SKM-1 (cell line): ENCODE measurements around the gene EP400.

Source experiments
- DNase-seq: peaks from one replicate; lab custom pipeline; 2025; ENCODE audit not compliant: unreplicated experiment; lab: John Stamatoyannopoulos, UW

EP400 gene

DNA sequence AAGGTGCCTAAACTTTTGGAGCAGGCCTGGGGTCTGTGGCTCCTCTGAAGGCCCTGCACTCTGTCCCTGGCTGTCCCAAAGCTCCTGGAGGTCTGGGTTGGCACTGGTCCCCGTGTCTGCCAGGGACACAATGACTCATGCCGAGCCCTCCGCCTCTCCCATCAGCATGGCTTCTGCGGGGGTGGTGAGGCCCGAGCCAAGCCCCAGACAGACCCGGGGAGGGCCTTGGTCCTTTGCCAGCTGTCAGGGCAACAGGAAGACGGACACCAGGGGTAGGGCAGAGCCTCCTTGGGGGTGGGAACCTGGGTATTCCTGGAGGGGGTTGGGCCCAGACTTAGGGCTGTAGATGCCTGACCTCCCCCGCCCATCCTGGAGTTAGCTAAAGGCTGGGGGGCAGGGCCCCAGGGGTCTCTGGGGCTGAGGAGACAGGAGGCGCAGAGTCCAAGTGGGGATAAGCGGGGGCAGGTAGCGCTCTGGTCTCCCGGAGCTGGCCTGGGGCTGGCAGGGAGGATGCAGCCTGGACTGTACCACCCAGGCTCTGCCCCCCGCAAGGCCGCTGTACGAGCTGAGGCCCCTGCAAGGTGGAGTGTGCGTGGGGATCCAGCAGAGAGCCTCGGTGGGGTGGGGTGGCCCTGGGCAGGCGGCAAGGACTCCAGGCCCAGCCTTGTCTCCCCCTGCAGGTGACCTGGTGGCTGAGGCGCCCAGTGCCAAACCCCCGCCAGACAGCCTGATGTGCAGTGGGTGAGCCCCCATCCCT lies 37.0 kb upstream of the EP400 start:
- no peak for DNase-seq

DNA sequence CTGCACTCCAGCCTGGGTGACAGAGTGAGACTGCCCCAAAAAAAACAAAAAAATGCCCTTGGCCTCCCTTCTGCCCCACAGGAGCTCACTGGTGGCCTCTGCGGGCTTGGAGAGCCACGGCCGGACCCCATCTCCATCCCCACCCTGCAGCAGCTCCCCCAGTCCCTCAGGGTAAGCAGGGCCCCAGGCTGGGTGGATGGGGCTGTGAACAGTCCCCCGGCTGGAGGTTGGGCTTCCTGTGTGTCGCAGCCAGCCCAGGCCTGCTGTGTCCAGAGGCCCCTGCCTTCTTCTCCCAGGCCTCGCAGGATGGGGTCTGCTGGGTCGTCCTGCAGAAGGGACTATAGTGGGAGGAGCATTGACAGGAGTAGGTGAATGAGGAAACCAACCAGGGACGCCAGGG lies 36.1 kb upstream of the EP400 start:
- DNase-seq, result no peak

DNA sequence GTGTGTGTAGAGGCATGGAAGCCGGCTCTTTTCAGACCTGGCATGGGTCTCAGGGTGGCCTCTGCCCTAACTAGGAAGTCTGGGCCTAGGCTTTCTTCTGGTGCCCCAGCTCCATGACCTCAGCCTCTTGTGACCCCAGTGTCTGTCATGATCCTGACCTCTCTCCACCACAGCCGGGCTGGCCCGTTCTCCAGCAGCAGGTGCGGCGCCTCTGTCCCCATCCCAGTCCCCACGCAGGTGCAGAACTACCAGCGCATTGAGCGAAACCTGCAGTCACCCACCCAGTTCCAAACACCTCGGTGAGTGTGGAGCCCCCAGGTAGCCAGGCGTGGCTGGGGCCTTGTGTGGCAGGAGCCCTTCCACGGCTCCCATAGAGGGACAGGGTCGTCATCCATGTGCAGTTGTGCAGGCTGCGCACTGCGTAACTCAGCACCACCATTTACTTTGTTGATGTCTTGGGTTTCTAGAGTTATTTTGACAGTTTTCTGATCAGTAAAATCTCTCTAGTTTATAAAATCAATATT lies 35.5 kb upstream of the EP400 start:
- DNase-seq, result no peak

DNA sequence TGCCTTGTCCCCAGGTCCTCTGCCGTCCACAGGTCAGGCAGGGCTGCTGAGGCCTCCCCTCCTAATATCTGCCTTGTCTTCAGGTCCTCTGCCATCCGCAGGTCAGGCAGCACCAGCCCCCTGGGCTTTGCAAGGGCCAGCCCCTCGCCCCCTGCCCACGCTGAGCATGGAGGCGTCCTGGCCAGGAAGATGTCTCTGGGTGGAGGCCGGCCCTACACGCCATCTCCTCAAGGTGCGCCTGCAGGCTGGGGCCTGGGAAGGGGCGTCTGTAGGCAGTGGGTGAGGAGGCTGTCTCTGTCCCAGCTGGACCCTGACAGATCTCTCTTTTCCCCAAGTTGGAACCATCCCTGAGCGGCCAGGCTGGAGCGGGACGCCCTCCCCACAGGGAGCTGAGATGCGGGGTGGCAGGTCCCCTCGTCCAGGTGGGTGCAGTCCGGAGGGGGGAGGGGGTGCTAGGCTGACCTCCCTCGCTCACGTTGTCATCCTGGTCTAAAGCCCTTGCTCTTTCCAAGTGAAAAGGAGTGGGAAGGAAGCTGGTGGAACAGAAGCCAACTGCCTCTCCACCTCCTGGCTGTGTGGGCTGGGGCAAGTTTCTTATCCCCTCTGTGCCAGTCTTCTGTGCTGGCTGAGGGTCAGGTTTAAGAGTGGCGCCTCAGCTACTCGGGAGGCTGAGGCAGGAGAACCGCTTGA lies 34.6 kb upstream of the EP400 start:
- no peak for DNase-seq

DNA sequence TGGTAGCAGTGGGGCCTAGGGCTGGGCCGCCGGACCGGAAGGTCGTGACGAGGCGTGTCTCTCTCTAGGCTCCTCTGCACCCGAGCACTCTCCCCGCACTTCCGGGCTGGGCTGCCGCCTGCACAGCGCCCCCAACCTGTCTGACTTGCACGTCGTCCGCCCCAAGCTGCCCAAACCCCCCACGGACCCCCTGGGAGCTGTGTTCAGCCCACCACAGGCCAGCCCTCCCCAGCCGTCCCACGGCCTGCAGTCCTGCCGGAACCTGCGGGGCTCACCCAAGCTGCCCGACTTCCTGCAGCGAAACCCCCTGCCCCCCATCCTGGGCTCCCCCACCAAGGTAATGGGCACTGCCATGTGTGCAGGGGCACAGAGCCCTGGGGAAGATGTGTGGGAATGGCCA lies 33.9 kb upstream of the EP400 start:
- no peak for DNase-seq

DNA sequence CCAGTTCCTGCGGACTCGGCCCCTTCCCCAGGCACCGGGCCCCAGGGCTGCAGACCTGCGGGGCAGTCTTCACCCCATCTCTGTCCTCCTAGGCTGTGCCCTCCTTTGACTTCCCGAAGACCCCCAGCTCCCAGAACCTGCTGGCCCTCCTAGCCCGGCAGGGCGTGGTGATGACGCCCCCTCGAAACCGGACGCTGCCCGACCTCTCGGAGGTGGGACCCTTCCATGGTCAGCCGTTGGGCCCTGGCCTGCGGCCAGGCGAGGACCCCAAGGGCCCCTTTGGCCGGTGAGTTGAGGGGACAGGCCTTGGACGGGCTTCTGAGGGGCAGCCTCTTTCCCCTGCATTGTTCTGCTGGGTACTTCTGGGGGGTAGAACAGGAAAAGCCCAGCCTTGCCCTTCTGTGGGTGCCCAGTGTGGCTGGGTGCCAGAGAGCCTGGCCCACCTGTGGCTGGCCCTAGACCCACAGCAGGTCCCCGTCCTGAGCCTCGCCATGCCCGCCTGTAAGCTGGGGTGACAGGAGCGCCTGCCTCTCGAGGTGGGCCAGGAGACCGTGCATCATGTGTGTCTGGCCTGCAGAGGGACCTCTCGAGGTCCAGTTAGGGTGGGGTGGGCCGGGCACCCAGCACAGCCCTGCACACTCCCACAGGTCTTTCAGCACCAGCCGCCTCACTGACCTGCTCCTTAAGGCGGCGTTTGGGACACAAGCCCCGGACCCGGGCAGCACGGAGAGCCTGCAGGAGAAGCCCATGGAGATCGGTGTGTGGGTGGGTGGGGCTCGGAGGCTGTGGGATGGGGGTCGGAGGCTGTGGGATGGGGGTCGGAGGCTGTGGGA lies 33.2 kb upstream of the EP400 start:
- DNase-seq, result no peak

DNA sequence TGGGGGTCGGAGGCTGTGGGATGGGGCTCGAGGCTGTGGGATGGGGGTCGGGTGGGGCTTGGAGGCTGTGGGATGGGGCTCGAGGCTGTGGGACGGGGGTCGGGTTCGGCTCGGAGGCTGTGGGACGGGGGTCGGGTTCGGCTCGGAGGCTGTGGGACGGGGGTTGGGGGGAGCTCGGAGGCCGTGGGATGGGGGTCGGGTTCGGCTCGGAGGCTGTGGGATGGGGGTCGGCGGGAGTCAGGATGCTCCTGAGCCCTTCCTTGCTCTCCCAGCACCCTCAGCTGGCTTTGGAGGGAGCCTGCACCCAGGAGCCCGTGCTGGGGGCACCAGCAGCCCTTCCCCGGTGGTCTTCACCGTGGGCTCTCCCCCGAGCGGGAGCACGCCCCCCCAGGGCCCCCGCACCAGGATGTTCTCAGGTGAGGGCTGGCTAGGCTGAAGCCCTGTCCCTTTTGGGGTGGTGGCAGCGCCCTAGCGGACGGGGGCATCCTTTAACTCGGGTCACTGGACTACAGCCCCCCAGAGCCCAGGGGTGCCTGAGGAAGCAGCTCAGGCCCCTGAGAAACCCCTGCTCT lies 32.5 kb upstream of the EP400 start:
- no peak for DNase-seq

DNA sequence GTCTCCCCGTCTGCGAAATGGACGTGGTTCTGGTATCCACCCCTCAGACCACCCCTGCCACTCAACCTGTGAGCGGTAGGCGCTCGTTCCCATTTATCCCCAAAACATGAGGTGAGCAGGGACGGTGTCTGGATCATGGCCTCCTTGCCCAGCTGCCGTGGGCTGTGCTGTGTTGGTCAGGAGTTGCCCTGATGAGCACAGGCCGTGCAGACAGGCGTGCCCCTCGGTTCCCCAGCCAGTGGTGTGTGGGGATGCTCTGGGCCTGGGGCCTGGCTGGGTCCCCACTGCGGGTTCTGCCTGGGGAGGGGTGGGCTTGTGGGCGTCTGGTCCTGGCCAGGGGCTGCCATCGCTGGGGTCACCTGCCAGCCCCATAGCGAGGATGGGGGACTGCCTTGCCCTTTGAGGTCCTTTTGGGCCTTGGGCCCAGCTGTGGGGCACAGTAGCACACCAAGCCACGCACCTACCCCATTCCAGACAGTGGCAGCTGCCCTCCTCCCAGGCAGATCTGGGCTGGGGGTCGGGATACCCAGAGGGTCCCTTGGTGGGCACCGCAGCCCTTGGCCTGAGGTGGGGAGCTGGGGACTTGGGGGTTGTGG lies 31.9 kb upstream of the EP400 start:
- no peak for DNase-seq

DNA sequence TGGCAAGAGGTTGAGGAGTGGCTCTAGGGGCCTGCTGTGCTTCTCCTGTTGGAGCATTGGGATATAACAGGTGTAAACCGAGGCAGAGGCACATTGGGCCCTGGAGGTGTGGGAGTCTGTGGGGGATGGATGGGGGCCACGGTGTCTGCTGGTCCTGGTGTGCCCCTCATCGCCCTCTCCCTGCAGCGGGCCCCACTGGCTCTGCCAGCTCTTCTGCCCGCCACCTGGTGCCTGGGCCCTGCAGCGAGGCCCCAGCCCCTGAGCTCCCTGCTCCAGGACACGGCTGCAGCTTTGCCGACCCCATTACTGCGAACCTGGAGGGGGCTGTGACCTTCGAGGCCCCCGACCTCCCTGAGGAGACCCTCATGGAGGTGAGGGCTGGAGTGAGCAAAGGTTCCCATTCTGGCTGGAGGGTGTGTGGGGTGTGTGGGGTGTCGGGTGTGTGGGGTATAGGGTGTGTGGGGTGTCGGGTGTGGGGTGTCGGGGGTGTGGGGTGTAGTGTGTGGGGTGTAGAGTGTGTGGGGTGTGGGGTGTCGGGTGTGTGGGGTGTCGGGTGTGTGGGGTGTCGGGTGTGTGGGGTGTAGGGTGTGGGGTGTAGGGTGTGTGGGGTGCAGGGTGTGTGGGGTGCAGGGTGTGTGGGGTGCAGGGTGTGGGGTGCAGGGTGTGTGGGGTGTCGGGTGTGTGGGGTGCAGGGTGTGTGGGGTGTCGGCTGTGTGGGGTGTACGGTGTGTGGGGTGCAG lies 31.3 kb upstream of the EP400 start:
- DNase-seq, result no peak

DNA sequence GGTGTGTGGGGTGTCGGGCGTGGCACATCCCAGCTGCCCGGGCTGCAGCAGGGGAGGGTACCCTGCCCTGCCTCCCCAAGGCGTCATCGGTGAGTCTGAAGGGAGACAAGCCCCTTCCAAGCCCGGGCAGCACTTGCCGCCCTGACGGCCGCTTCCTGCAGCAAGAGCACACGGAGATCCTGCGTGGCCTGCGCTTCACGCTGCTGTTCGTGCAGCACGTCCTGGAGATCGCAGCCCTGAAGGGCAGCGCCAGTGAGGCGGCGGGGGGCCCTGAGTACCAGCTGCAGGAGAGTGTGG lies 30.7 kb upstream of the EP400 start:
- no peak for DNase-seq

DNA sequence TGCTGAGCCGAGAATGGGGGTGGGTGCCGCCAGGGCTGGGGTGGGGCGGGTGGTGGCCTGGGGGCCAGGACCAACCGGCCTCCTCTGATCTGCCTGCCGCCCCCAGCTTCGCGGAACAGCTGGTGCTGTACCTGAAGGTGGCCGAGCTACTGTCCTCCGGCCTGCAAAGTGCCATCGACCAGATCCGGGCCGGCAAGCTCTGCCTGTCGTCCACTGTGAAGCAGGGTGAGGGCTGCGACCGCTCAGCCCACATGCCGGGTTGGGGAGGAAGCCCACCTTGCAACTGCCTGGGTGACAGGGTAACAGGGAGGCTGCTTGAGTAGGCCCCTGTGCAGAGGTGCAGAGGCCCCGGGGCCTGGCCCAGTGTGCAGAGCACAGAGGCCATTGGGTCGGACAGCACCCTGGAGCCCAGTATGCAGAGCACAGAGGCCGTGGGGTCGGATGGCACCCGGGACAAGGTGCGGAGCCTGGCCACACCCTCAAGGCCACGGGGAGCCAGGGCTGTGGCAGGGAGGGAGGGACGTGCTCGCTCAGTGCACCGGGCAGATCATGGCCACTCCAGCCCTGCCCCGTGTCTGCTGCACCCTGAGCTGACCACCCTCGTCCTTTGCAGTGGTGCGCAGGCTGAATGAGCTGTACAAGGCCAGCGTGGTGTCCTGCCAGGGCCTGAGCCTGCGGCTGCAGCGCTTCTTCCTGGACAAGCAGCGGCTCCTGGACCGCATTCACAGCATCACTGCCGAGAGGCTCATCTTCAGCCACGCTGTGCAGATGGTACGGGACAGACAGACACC lies 30.2 kb upstream of the EP400 start:
- no peak for DNase-seq

DNA sequence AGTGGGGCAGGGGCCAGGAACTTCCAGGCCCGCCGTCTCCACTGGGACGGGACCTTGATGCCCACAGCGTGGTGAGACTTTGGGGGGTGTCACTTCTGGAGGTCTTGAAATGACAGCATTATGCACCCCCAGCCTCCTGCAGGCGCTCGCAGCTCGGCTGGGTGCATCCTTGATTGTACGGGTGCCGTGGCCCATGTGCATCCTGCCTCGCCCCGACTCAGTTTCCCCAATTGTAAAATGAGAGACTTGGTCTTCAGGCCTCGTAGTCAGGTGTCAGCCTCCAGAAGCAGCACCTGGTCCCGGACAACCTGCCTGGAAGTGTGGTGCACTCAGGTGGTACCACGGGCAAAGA lies 29.6 kb upstream of the EP400 start:
- no peak for DNase-seq

DNA sequence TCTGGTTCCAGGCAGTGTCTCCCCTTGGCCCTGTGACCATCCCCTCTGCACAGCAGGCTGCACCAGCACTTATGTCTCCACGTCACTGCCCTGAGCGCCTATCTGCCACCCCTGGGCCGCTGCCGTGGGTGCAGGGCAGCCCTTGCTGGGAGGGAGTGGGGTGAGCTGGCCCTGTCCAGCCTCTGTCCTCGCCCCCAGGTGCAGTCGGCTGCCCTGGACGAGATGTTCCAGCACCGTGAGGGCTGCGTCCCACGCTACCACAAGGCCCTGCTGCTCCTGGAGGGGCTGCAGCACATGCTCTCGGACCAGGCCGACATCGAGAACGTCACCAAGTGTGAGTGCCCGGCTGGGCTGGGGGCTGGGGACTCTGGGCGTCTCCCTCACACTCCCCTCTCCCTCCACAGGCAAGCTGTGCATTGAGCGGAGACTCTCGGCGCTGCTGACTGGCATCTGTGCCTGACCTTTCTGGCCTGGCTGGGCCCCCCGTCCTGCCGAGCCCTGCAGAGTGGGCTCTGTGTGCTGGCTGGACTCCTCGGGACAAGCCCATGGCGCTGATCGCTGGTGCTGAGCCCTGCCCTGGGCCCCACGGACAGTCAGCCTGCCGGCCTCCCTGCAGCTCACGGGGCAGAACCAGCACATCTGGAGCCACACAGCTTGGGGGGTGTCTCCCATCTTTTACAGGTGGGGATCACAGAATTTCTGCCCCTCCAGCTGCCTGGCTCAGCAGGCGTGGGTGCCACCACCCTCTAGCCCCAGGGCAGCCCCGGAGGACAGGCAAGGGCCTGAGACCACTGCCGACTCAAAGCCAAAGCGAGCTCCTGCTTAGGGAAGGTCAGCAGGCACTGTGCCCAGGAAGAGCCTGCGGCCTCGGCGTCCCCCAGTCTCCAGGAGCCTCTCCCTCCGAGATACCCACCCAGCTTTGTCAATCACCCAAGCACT lies 28.6 kb upstream of the EP400 start:
- no peak for DNase-seq

DNA sequence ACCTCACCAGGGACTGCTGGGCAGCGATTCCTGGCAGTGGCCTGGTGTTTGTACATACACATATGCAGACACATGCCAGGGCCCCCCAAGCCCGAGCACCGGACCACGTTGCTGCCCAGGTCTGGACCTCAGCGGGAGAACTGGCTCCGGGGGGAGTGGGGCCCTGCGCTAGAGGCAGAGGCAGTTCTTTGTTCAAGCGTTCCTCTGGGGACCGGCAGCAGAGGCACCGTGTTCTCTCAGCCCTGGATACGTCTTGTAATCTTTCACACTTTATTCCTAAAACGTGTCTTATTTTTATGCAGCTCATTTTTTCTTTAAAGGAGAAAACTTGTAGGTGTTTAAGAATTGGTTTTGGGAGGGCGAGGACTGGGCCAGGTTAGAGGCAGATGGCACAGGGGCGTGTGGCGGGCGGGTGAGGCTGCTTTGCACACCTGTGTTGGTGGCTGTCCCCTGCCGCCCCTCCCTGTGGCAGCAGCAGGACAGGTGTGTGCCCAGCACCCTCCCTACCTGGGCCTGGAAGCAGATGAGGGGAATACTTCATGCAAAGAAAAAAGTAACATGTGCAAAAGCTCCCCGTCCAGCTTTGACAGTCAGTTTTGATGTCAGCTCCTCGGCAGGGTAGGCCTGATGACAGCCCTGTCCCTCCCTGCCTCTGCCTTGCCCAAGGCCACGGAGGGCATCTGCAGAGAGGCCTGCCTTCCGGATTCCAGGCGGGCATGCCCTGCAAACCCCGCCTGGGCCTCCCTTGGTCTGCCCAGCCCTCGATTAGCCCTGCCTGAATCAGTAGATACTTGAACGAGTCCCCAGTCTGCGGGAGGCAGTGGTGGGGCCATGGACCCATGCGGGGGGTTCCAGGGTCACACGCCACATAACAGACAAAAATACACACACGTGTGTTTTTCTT lies 27.6 kb upstream of the EP400 start:
- no peak for DNase-seq

DNA sequence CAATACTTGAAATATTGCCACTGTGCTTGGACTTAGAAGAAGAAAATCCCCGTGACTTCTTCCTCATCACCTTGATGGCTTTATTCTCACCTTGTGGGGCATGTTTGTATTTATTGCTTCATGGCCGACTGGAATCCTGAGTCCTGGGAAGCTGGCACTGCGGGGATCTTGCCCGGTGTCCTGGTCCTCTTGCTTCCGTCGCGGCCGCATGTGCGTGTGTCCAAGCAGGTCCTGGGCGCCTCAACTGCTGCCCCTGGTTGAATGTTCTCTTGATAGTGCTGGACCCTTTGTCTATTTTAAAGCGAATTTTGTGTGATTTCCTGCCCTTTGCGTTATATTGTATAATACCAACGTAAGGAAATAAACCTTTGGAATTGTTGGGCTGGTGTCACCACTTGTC lies 27.0 kb upstream of the EP400 start:
- DNase-seq, result no peak

DNA sequence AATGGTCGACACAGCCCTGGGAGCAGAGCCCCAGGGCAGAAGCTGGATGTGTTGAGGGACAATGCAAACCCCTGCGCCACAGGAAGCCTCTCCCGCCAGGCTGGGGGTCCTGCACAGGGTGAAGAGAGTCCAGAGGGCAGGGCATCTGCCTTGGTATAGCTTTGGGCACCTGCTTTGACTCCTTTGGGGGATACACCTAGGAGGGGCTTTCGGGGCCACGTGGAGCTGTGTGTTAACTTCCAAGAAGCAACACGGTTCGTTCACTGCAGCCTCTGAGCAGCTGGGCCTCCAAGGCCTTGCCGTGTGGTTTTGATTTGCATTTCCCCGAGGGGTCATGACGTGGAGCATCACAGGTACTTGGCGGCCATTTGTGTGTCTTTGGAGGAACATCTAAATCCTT lies 26.5 kb upstream of the EP400 start:
- no peak for DNase-seq
